OCI-LY1 (cell line): ENCODE data around the gene NEGR1.

Source experiments
- H2AFZ ChIP-seq: fragments of 200-600 bp; sonication (generic), shearing (Covaris generic); 2 replicates; pipeline ENCODE4 v1.6.0; 2014; ENCODE audit warnings: antibody characterized with exemption, mild to moderate bottlenecking, low read length
- H3F3A ChIP-seq: fragments of 200-600 bp; sonication (generic), shearing (Covaris generic); 2 replicates; pipeline ENCODE4 v1.6.0; 2014; ENCODE audit warnings: mild to moderate bottlenecking, antibody characterized with exemption, low read length, moderate library complexity; ENCODE audit not compliant: insufficient read depth
- H3K27ac ChIP-seq: fragments of 200-600 bp; sonication (generic); 2 replicates; pipeline ENCODE4 v1.5.1; 2014; ENCODE audit warnings: low read length, mixed run types, mild to moderate bottlenecking, low read depth; ENCODE audit not compliant: poor library complexity, severe bottlenecking
- H3K27me3 ChIP-seq: fragments of 200-600 bp; sonication (generic); 2 replicates; pipeline ENCODE4 v1.6.0; 2014; ENCODE audit warnings: antibody characterized with exemption, mild to moderate bottlenecking, low read length, moderate library complexity; ENCODE audit not compliant: insufficient read depth
- H3K36me3 ChIP-seq: fragments of 200-600 bp; sonication (generic); 2 replicates; pipeline ENCODE4 v1.6.1; 2014; ENCODE audit warnings: mild to moderate bottlenecking, antibody characterized with exemption, low read length, moderate library complexity, mixed read lengths; ENCODE audit not compliant: insufficient read depth
- H3K4me1 ChIP-seq: fragments of 200-600 bp; sonication (generic); 2 replicates; pipeline ENCODE4 v1.5.1; 2014; ENCODE audit warnings: mild to moderate bottlenecking, low read length, moderate library complexity; ENCODE audit not compliant: insufficient read depth, severe bottlenecking
- H3K4me2 ChIP-seq: fragments of 200-600 bp; sonication (generic), shearing (Covaris generic); 2 replicates; pipeline ENCODE4 v1.6.1; 2014; ENCODE audit warnings: low read length
- H3K4me3 ChIP-seq: fragments of 200-600 bp; sonication (generic); 2 replicates; pipeline ENCODE4 v1.5.1; 2014; ENCODE audit warnings: low read length, low read depth, mild to moderate bottlenecking, mixed read lengths; ENCODE audit not compliant: poor library complexity, severe bottlenecking
- H3K79me2 ChIP-seq: fragments of 200-600 bp; shearing (Covaris generic); 2 replicates; pipeline ENCODE4 v1.6.1; 2016; ENCODE audit warnings: mixed run types, low read length, mixed read lengths; ENCODE audit not compliant: insufficient read depth
- H3K9ac ChIP-seq: fragments of 200-600 bp; sonication (generic), shearing (Covaris generic); 2 replicates; pipeline ENCODE4 v1.6.1; 2014; ENCODE audit warnings: mild to moderate bottlenecking, low read length, mixed read lengths
- H3K9me2 ChIP-seq: fragments of 200-600 bp; sonication (generic), shearing (Covaris generic); 2 replicates; pipeline ENCODE4 v1.6.1; 2014; ENCODE audit warnings: low read depth, mild to moderate bottlenecking, low read length, mixed read lengths
- H3K9me3 ChIP-seq: fragments of 200-600 bp; shearing (Covaris generic); 2 replicates; pipeline ENCODE4 v1.6.1; 2014; ENCODE audit warnings: low read length, mixed read lengths
- H4K20me1 ChIP-seq: fragments of 200-600 bp; sonication (generic), shearing (Covaris generic); 2 replicates; pipeline ENCODE4 v1.6.0; 2016; ENCODE audit warnings: mild to moderate bottlenecking, low read length; ENCODE audit not compliant: insufficient read depth
- EZH2 ChIP-seq: fragments of 200-600 bp; sonication (generic), shearing (Covaris generic); IDR thresholded peaks from 2 replicates; pipeline ENCODE4 v1.8.0; 2017; ENCODE audit warnings: borderline replicate concordance, mixed run types, mild to moderate bottlenecking, antibody characterized with exemption, low read length, moderate library complexity, mixed read lengths
- TF ChIP-seq, protein P1 (sequence below): fragments of 200-600 bp; sonication (generic), shearing (Covaris generic); IDR thresholded peaks from 2 replicates; pipeline ENCODE4 v1.5.1; 2017; ENCODE audit warnings: mild to moderate bottlenecking, antibody characterized with exemption, low read length, moderate library complexity, mixed read lengths

The NEGR1 gene

DNA sequence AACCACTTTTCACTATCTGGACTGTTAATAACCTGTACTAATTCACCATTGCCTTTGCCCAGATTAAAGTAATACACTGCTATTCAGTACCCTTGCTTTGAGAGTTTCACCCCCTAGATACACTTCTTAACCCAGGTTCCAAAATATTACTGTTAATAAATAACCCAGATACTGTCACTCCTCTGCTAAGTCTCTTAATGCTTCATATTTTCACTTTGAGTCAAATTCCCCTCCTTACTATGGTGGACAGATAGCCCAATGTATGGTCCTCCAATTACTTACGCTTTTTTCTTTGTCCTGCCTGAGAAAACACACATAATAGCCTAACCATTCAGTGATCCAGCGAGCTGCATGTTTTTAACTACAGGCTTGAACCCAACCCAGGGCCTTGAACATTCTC, 152.5 kb downstream of the NEGR1 start:
- Histone ChIP-seq H3K27ac (no peak overlapping the region), H3K9ac (no peak overlapping the region), H3K36me3 (no peaks in the 10 kb centered on the region), H3K4me2 (no peak overlapping the region), H3K9me3 (no peaks in the 10 kb centered on the region), H3K79me2 (no peaks in the 10 kb centered on the region), H3F3A (no peaks in the 10 kb centered on the region), H2AFZ (no peak overlapping the region), H3K27me3 (no peaks in the 10 kb centered on the region), H3K4me3 (no peak overlapping the region), H3K9me2 (no peaks in the 10 kb centered on the region), H3K4me1 (no peaks in the 10 kb centered on the region), H4K20me1 (no peaks in the 10 kb centered on the region)
- TF ChIP-seq, protein P1, sequence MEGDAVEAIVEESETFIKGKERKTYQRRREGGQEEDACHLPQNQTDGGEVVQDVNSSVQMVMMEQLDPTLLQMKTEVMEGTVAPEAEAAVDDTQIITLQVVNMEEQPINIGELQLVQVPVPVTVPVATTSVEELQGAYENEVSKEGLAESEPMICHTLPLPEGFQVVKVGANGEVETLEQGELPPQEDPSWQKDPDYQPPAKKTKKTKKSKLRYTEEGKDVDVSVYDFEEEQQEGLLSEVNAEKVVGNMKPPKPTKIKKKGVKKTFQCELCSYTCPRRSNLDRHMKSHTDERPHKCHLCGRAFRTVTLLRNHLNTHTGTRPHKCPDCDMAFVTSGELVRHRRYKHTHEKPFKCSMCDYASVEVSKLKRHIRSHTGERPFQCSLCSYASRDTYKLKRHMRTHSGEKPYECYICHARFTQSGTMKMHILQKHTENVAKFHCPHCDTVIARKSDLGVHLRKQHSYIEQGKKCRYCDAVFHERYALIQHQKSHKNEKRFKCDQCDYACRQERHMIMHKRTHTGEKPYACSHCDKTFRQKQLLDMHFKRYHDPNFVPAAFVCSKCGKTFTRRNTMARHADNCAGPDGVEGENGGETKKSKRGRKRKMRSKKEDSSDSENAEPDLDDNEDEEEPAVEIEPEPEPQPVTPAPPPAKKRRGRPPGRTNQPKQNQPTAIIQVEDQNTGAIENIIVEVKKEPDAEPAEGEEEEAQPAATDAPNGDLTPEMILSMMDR, result no peak
- TF ChIP-seq EZH2, result no peak

DNA sequence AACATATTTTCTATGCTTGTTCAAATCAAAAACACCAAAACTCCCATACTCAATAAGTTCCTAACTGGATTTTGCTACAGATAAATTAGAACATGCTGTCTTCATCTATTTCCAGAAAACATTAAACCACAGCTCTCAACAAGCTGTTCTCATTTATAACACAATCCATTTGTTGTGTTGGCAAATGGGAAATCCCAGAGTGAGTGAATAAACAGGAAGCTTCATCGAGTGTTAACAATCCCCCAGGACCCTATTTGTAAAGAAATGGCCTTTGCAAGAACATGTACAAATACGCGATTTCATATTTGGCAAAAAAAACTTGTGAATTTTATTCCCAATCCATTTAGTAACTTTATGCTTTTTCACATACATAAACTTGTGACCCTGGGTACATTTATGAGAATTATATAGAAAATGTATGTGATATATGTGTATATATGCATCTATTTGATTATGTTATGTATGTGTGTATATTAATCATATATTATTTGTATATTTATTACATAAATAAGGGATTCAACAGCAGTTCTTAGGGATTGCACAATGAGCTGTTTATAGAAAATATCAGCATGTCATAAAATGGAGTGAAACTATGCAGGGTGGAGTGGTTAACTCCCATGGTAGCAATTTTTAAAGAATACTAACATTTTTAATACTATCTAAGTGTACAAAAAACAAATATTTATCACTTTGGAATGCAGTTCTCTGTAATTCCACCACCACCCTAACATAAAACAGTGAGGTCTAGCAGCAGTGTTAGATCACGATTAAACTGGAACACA, 160.0 kb downstream of the NEGR1 start:
- Histone ChIP-seq H3K4me3 (no peak overlapping the region), H3K4me1 (no peaks in the 10 kb centered on the region), H3K27me3 (no peaks in the 10 kb centered on the region), H4K20me1 (no peaks in the 10 kb centered on the region), H3K4me2 (no peak overlapping the region), H3K9me2 (no peaks in the 10 kb centered on the region), H3K79me2 (no peaks in the 10 kb centered on the region), H3K27ac (no peak overlapping the region), H3K36me3 (no peaks in the 10 kb centered on the region), H2AFZ (no peak overlapping the region), H3F3A (no peaks in the 10 kb centered on the region), H3K9ac (no peak overlapping the region), H3K9me3 (no peaks in the 10 kb centered on the region)
- TF ChIP-seq EZH2, result no peak
- TF ChIP-seq, protein P1, result no peak

DNA sequence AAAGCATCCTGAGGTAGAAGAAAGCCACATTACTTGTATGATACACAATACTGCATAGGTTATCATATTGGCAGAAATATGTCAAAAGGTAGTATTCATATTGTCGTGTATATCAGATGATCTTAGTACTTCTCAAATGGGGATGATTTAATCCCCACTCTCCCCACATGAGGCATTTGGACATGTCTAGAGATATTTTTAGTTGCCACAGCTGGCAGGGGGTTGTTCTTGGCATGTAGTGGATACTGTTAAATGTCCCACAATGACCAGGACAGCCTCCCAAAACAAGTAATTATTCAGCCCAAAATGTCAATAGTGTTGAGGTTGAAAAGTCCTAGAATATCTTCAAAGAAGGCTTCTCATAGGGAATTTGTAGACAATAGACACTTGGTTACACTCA, 162.8 kb downstream of the NEGR1 start:
- Histone ChIP-seq H3K27me3 (no peaks in the 10 kb centered on the region), H3K9ac (no peak overlapping the region), H3K4me1 (no peaks in the 10 kb centered on the region), H3K9me2 (no peaks in the 10 kb centered on the region), H2AFZ (no peak overlapping the region), H3K36me3 (no peaks in the 10 kb centered on the region), H3K4me2 (no peak overlapping the region), H3K9me3 (no peaks in the 10 kb centered on the region), H3F3A (no peaks in the 10 kb centered on the region), H3K4me3 (no peak overlapping the region), H3K27ac (no peak overlapping the region), H3K79me2 (no peaks in the 10 kb centered on the region), H4K20me1 (no peaks in the 10 kb centered on the region)
- TF ChIP-seq, protein P1, result no peak
